ENCODE data around the gene OR56B4. TPM values are rescaled to one million over a fixed set of nuclear protein-coding genes. Genes with fewer than 3 reads are reported as not detected.
"Not testable (repeated sequence)": the region's sequence is repeated elsewhere in the genome, so short reads cannot be mapped to it uniquely, and the experiment has no call there.

The OR56B4 gene, protein sequence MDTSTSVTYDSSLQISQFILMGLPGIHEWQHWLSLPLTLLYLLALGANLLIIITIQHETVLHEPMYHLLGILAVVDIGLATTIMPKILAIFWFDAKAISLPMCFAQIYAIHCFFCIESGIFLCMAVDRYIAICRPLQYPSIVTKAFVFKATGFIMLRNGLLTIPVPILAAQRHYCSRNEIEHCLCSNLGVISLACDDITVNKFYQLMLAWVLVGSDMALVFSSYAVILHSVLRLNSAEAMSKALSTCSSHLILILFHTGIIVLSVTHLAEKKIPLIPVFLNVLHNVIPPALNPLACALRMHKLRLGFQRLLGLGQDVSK
- not detected for total RNA-seq
- polyA plus RNA-seq: not detected

GRCh38 chr11:6107384-6107783 lies at the start of gene OR56B4:
TSS of gene OR56B4 (plus strand) at chr11:6107684. CDS start at chr11:6107779, 95 bp downstream.
- H3K27ac ChIP-seq; H3K36me3 ChIP-seq; intact Hi-C loops (cut with DNase I); H3K9me3 ChIP-seq; H3K4me3 ChIP-seq; H3K27me3 ChIP-seq; DNase-seq; H3K4me1 ChIP-seq: not testable (repeated sequence)
- 89% methylated on average over 6 of the region's 6 CpGs for WGBS, 2 donors

DNA sequence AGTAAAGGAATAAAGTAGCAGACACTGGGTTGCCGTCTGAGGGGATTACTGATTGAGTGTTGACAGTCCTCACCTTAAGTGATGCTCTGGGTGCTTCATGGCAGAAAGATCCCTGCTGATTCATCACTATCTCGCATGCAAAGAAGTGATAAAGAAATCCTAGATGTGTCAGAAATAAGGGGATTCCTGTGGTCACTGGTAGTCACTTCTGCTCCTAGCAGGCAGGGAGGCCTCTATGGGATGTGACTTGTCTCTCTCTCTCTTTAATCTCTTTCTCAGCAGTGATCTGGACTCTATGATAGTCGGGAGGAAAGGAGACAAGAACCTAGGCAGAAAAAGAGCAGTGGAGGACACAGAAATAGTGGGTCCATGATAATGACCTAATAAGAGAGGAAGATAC lies 46.0 kb upstream of the OR56B4 start:
- no peaks in the 10 kb centered on the region for H3K4me1 ChIP-seq
- no peak overlapping the region for H3K4me3 ChIP-seq
- H3K27me3 ChIP-seq: no peaks in the 10 kb centered on the region
- intact Hi-C loops (cut with DNase I): no loop called here
- no peaks in the 10 kb centered on the region for H3K36me3 ChIP-seq
- H3K27ac ChIP-seq: no peak overlapping the region
- H3K9me3 ChIP-seq: no peaks in the 10 kb centered on the region
- no peak for DNase-seq
- TF ChIP-seq POLR2A (IDR thresholded peaks at IDR 0.05): no peak
- TF ChIP-seq, protein P1, sequence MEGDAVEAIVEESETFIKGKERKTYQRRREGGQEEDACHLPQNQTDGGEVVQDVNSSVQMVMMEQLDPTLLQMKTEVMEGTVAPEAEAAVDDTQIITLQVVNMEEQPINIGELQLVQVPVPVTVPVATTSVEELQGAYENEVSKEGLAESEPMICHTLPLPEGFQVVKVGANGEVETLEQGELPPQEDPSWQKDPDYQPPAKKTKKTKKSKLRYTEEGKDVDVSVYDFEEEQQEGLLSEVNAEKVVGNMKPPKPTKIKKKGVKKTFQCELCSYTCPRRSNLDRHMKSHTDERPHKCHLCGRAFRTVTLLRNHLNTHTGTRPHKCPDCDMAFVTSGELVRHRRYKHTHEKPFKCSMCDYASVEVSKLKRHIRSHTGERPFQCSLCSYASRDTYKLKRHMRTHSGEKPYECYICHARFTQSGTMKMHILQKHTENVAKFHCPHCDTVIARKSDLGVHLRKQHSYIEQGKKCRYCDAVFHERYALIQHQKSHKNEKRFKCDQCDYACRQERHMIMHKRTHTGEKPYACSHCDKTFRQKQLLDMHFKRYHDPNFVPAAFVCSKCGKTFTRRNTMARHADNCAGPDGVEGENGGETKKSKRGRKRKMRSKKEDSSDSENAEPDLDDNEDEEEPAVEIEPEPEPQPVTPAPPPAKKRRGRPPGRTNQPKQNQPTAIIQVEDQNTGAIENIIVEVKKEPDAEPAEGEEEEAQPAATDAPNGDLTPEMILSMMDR (IDR thresholded peaks at IDR 0.05): no peak
- no peak for TF ChIP-seq EP300 (IDR thresholded peaks at IDR 0.05)
- no peak for TF ChIP-seq POLR2AphosphoS5 (IDR thresholded peaks at IDR 0.05)
- WGBS, 2 donors: 75 to 78% methylated on average over 3 of the region's 3 CpGs

DNA sequence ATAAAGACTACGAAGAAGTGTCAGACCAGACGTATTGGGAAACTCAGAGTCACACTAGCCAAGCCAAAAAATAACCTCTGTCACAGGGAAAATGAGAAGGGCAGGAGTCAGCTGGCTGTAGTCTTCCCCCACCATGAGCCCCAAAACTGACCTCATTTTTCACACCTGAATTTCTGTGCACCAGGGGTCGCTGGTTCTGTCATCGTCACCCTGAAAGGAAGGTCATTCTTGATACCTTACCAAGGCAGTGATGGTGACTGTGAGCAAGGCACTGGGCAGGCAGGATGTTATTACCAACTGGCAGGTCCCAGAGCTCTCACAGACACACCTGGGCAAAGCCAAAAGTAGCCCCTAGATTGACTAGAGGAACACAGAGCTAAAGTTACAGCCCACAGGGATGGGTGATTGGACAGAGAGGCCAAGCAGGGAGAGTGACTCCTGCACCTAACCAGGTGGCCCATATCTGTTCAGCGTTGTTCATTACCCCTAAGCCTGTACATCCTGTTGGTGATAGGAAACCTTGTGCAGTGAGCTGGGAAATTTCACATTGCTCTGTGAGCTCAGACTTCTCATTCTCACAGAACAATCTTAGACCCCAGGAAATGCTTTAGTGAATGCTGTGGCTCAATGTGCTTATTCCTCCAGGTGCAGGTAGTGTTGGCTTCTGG lies 44.7 kb upstream of the OR56B4 start:
- Histone ChIP-seq H3K9me3 (no peaks in the 10 kb centered on the region), H3K4me3 (no peak overlapping the region), H3K27me3 (no peaks in the 10 kb centered on the region), H3K36me3 (no peaks in the 10 kb centered on the region), H3K4me1 (no peaks in the 10 kb centered on the region), H3K27ac (no peak overlapping the region)
- WGBS, 2 donors: 79 to 83% methylated on average over 5 of the region's 5 CpGs
- no peak for DNase-seq
- intact Hi-C loops (cut with DNase I): no loop called here
- TF ChIP-seq EP300 (IDR thresholded peaks at IDR 0.05) (no peak), POLR2A (IDR thresholded peaks at IDR 0.05) (no peak), POLR2AphosphoS5 (IDR thresholded peaks at IDR 0.05) (no peak)
- TF ChIP-seq, protein P1 (IDR thresholded peaks at IDR 0.05): no peak

DNA sequence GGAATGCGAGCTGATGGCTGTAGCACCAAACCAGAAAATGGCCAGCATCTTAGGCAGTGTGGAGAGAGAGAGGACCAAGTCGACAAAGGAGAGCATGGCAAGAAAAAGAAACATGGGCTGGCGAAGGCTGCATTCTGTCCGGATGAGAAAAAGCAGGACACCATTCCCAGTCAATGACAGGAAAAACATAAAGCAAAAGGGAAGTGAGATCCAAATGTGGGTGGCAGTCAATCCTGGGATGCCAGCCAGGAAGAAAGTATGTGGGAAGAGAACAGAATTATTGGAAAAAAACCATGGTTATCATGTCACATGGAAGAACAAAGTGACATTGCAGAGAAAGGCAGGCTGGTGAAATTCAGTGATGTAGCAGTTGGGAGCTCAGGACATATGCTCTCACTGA lies 40.0 kb upstream of the OR56B4 start:
- Histone ChIP-seq H3K9me3 (no peaks in the 10 kb centered on the region), H3K4me1 (no peaks in the 10 kb centered on the region), H3K36me3 (no peaks in the 10 kb centered on the region), H3K4me3 (no peak overlapping the region), H3K27me3 (no peaks in the 10 kb centered on the region), H3K27ac (no peak overlapping the region)
- no peak for DNase-seq
- intact Hi-C loops (cut with DNase I): no loop called here
- TF ChIP-seq EP300 (IDR thresholded peaks at IDR 0.05) (no peak), POLR2AphosphoS5 (IDR thresholded peaks at IDR 0.05) (no peak)
- 78 to 91% methylated on average over 4 of the region's 4 CpGs for WGBS, 2 donors

GRCh38 chr11:6076443-6076842 lies 31.0 kb upstream of the OR56B4 start:
- intact Hi-C loops (cut with DNase I); H3K4me1 ChIP-seq; H3K4me3 ChIP-seq; H3K27ac ChIP-seq; H3K9me3 ChIP-seq; H3K27me3 ChIP-seq; DNase-seq; H3K36me3 ChIP-seq: not testable (repeated sequence)
- WGBS, 2 donors: 82 to 84% methylated on average over 2 of the region's 2 CpGs

DNA sequence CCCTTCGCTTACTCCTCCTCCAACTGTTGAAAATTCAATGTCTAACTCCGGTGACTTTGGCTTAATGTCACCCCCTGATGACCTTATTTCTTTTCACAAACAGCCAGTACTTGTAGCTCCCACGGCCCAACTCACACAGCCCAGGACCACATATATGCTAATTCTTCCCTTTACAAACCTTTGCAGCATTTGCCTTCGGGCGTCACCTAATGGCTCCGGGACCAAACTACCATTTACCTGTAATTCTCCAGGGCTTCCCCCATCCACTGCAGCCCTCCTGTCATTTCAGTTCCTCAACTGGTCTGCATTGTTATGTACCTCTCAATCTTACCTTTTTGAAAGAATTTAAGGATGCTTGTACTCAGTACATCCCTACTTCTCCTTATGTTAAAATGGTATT lies 29.8 kb upstream of the OR56B4 start:
- intact Hi-C loops (cut with DNase I): no loop called here
- Histone ChIP-seq H3K27ac (no peak overlapping the region), H3K9me3 (no peaks in the 10 kb centered on the region), H3K4me3 (no peak overlapping the region), H3K4me1 (no peaks in the 10 kb centered on the region), H3K27me3 (no peaks in the 10 kb centered on the region), H3K36me3 (no peaks in the 10 kb centered on the region)
- WGBS, 2 donors: 91 to 93% methylated on average over 6 of the region's 6 CpGs
- no peak for TF ChIP-seq POLR2AphosphoS5 (IDR thresholded peaks at IDR 0.05)
- TF ChIP-seq, protein P1 (IDR thresholded peaks at IDR 0.05): no peak
- no peak for TF ChIP-seq POLR2A (IDR thresholded peaks at IDR 0.05)
- no peak for TF ChIP-seq EP300 (IDR thresholded peaks at IDR 0.05)
- DNase-seq: no peak
